GM12864 (cell line): Measurements from ENCODE around the gene FLACC1.

Experiments
- DNase-seq: peaks from one replicate; pipeline ENCODE4 v3.0.0-alpha.2; 2011; ENCODE audit warnings: low read depth
- H3K4me3 ChIP-seq: 2 replicates; pipeline ENCODE4 v1.5.1; 2011; ENCODE audit warnings: mild to moderate bottlenecking, low read depth, low read length, control low read depth
- TF ChIP-seq, protein P1 (sequence below): IDR thresholded peaks from 2 replicates; pipeline ENCODE4 v1.5.1; 2011; ENCODE audit warnings: low read depth, mild to moderate bottlenecking, moderate library complexity, low read length, control low read depth, inconsistent platforms; ENCODE audit errors: missing control alignments

The FLACC1 gene

DNA sequence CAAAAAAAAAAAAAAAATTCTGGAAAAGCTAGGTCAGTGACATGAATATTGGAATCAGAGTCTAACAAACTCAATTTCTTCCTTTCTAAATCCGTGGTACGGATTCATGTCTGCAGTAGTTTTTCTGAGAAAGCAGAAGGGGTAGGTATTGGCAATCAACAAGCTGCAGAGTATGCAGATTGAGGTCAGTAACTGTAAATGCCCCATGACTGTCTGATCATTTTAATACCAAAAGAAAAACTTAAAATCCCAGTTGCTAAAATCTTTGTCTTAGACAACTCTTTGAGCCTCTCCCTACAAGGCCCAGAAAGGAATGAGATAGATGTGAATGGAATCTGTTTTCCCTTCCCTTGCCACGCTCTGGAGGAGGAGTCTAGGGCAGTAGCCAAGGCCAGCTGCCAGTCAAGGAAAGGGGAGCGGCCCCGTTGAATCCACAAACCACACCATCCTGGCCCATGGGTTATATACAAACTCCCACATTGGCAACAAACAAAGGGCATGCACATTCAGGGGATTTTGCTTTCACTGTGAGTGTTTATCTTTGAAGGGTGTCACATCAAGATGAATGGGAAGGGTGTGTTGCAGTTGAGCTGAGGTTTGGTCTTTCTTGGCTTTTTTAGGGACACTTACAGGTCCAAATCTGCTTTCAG is 102.9 kb downstream of the FLACC1 start:
- TF ChIP-seq, protein P1, sequence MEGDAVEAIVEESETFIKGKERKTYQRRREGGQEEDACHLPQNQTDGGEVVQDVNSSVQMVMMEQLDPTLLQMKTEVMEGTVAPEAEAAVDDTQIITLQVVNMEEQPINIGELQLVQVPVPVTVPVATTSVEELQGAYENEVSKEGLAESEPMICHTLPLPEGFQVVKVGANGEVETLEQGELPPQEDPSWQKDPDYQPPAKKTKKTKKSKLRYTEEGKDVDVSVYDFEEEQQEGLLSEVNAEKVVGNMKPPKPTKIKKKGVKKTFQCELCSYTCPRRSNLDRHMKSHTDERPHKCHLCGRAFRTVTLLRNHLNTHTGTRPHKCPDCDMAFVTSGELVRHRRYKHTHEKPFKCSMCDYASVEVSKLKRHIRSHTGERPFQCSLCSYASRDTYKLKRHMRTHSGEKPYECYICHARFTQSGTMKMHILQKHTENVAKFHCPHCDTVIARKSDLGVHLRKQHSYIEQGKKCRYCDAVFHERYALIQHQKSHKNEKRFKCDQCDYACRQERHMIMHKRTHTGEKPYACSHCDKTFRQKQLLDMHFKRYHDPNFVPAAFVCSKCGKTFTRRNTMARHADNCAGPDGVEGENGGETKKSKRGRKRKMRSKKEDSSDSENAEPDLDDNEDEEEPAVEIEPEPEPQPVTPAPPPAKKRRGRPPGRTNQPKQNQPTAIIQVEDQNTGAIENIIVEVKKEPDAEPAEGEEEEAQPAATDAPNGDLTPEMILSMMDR, result no peak
- no peak overlapping the region for H3K4me3 ChIP-seq
- DNase-seq, result no peak

DNA sequence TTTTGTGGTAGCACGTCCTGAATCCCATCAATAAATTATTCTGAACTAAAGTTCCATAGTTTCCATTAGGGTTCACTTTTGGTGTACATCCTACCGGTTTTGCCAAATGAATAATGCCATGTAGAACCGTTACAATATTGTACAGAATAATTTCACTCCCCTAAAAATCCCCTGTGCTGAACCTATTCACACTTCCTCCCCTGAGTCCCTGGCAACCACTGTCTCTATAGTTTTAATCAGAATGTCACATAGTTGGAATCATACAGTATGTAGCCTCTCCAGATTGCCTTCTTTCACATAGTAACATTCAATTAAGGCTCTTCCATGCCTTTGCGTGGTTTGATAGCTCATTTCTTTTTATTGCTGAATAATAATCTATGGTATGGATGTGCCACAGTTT is 106.4 kb downstream of the FLACC1 start:
- H3K4me3 ChIP-seq, result no peak overlapping the region
- DNase-seq, result no peak
- TF ChIP-seq, protein P1, result no peak

DNA sequence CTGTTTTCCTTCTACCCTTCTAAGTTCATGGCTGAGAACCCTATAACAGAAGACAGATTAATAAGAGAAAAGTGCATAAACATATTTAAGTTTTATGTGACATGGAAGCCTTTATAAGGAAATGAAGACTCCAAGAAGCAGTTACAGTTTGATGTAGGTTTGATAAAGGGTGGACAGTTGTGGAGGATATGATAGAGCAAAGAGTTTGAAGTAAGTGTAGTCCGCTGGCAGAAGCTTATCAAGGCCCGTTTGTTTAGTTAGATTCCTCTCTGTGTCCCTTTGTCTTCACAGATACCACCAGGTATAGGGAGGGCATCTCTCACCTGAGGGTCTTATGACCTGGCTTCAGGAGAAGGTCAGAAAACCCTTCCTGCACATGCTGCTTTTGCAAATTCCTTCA is 107.3 kb downstream of the FLACC1 start:
- TF ChIP-seq, protein P1, result no peak
- no peak for DNase-seq

DNA sequence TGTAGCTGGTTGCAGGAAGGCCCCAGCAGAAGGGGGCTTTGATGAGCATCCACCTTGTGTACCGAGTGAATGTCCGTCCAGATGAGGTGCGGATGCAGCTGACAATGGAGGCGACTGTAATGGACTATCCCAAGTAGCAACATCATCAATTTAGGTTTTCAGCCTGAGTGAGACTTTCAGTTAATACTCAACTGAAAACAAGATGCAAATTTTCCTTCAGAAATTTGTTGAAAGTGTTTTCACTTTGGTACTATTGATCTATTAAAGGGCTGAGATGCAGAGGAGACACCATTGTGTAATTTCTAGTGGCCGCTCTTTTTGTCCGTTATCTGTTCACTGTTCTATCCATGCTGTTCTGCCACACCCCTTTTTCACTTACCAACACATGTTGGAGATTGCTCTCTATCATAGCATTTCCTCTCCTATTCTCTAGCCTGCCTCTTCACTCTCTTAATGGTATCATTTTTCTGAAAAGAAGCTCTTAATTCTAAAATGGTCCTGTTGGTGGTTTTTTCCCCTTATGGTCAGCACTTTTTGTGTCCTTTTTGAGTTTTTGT is 108.8 kb downstream of the FLACC1 start:
- no peak for DNase-seq
- TF ChIP-seq, protein P1, result no peak
- no peak overlapping the region for H3K4me3 ChIP-seq

More for the DNA sequence above, 107.3 kb downstream of the FLACC1 start:
- no peak overlapping the region for H3K4me3 ChIP-seq

DNA sequence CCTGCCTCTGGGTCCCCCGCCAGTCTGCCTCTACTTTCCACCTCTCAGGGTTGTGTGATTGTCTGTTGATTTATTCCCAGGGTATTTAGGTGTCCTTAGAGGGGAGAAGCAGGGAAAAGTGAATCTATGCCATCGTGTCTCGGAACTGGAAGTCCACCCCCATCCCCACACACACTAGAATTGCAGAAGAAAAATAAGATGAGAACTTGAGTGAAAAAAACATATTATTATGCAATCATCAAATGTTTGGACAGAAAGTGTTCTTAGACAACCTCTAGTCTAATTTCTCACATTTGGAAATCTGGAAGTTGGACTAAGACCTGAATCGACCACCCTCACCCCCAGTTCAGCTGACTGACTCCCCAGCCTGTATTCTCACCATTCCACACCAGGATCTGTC is 110.9 kb downstream of the FLACC1 start:
- TF ChIP-seq, protein P1, result no peak
- H3K4me3 ChIP-seq, result no peak overlapping the region
- no peak for DNase-seq

DNA sequence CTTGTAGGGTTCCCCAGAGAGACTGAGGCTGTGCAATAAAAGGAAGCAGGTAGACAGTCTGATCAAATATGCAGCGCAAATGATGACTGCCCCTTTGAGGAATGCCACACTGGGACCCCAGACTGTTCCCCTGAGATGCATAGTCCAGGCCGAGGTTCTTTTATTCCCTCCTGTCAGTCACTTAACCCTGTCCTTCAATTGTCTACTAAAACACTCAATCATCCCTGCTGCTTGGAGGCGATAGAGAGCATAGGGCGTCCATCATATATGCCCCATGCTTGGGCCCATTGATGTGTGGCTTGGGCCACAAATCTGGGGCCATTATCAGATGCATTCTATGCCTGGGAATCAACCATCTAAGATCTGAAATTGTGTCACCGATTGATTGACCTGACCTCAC is 112.3 kb downstream of the FLACC1 start:
- TF ChIP-seq, protein P1, result no peak
- DNase-seq, result no peak
- no peak overlapping the region for H3K4me3 ChIP-seq
